ENCODE data around the gene ATP5ME.

ATP5ME gene

GRCh38 chr4:657338-657833 is 16.7 kb downstream of the ATP5ME start:
- TF ChIP-seq CTCF (IDR thresholded peaks at IDR 0.05; ENCODE audit: extremely low read depth, insufficient read depth, missing control alignments): no peak
- in situ Hi-C loops (cut with MboI; ENCODE audit: low pct_unique_long_range_greater_than_20kb, low sequenced_read_pairs, unreplicated experiment): no loop called here
- no peak for DNase-seq (ENCODE audit: low spot score)

- in situ Hi-C loops (cut with MboI; ENCODE audit: low pct_unique_long_range_greater_than_20kb, low sequenced_read_pairs, unreplicated experiment): no loop called here
- no peak for DNase-seq (ENCODE audit: low spot score)
- TF ChIP-seq CTCF (IDR thresholded peaks at IDR 0.05; ENCODE audit: extremely low read depth, insufficient read depth, missing control alignments): no peak
These were observed 17.4 kb downstream of the ATP5ME start for GRCh38 chr4:656436-657337.

DNA sequence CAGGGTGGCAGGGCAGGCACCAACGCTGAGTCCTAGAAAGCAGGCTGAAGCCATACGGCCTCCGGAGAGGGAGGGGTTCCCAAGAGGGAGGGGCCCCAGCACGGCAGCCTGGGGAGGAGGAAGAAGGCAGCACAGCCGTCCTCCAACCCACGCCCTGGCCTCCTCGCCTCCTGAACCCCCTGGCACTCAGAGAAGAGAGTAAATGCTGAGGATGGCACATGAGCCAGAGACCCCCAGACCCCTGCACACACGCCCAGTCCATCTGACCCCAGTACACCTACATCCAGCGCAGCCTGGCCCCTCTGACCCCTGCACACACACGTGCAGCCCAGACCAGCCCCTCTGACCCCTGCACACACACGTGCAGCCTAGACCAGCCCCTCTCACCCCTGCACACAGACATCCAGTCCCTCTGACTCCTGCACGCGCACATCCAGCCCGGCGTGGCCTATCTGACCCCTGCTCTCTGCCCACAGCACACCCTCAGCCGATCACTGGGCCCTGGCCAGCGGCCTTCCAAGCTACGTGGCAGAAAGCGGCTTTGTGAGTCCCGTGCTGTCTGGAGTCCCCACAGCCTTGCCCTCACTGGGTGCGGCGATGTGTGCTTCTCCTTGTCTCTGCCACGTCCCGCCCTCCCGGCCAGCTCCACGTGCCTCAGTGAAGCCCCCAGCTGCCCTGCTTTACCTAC is 18.5 kb downstream of the ATP5ME start:
- no peak for DNase-seq (ENCODE audit: low spot score)
- TF ChIP-seq CTCF (IDR thresholded peaks at IDR 0.05; ENCODE audit: extremely low read depth, insufficient read depth, missing control alignments): no peak
- in situ Hi-C loops (cut with MboI; ENCODE audit: low pct_unique_long_range_greater_than_20kb, low sequenced_read_pairs, unreplicated experiment): no loop called here

DNA sequence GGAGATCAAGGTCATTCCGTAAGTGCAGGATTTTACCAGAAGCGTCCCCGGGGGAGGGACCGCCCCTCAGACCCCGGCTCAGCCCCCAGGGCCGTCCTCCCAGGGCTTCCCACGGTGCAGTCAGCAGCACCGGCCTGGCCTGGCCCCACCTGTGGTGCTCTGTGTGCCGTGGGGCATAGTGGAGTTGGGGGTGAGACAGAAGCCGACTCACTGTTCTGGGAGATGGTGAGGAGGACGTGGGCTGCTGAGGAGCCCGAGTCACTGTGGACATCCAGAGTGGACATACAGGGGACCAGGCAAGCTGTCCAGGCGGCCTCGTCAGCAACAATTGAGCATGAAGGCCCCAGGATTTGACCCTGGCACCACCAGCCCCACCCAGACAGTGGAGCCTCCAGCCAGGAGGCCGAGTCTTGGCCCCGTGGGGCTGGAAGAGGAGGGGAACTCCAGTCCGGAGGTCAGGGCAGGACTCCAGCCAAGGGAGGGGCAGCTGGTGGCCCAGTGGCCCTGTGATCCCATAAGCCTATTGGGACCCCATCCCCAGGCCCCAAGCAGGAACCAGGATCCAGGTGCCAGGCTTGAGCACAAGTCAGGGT is 19.1 kb downstream of the ATP5ME start:
- in situ Hi-C loops (cut with MboI; ENCODE audit: low pct_unique_long_range_greater_than_20kb, low sequenced_read_pairs, unreplicated experiment): no loop called here
- DNase-seq (ENCODE audit: low spot score): no peak
- no peak for TF ChIP-seq CTCF (IDR thresholded peaks at IDR 0.05; ENCODE audit: extremely low read depth, insufficient read depth, missing control alignments)

GRCh38 chr4:654503-654845 is 19.6 kb downstream of the ATP5ME start:
- DNase-seq (ENCODE audit: low spot score): no peak
- no peak for TF ChIP-seq CTCF (IDR thresholded peaks at IDR 0.05; ENCODE audit: extremely low read depth, insufficient read depth, missing control alignments)
- in situ Hi-C loops (cut with MboI; ENCODE audit: low pct_unique_long_range_greater_than_20kb, low sequenced_read_pairs, unreplicated experiment): no loop called here

- no peak for DNase-seq (ENCODE audit: low spot score)
- in situ Hi-C loops (cut with MboI; ENCODE audit: low pct_unique_long_range_greater_than_20kb, low sequenced_read_pairs, unreplicated experiment): no loop called here
- TF ChIP-seq CTCF (IDR thresholded peaks at IDR 0.05; ENCODE audit: extremely low read depth, insufficient read depth, missing control alignments): no peak
These were observed 20.1 kb downstream of the ATP5ME start for GRCh38 chr4:653831-654502.

Data from GM13977 (cell line).